K562 (cell line): ENCODE results near the gene KIFAP3. TPM values are rescaled to one million over a fixed set of nuclear protein-coding genes. Genes with fewer than 3 reads are reported as not detected.

Experiments
- ATAC-seq: fragments of 200-7000 bp; cut with Tn5 transposase; 3 replicates; pipeline ENCODE4 v1.9.1; 2020; ENCODE audit warnings: moderate library complexity
- BruUV-seq: library from RNA; stranded (reverse); fragments of 400-500 nt; replicated peaks from 2 replicates; lab custom pipeline; 2021; lab: Mats Ljungman, UMichigan
- CTCF ChIA-PET: fragments of 300-600 bp; formaldehyde crosslinking; extraction: SDS; loops from one replicate; lab custom pipeline; 2021; ENCODE audit warnings: low intra/inter-chr PET ratio; lab: Yijun Ruan, JAX
- POLR2A ChIA-PET: fragments of 300-600, 350-650 bp; sonication (Branson Sonifier 250); formaldehyde crosslinking; extraction: SDS; loops from one replicate; lab custom pipeline; 2021; ENCODE audit warnings: antibody characterized with exemption, inconsistent platforms; lab: Yijun Ruan, JAX
- DNase-seq, 4 experiments: peaks; one replicate each; pipeline versions ENCODE4 v3.0.0 to v3.0.0-alpha.2; 2011 to 2018; ENCODE audit warnings: low spot score in 3 of 4, mixed read lengths in 3 of 4; ENCODE audit errors: extremely low read depth in 1 of 4
- FAIRE-seq: peaks from 2 replicates; lab custom pipeline; 2011; peaks lifted over from hg19 to GRCh38; lab: Jason Lieb, UNC
- H2AFZ ChIP-seq: 2 replicates; pipeline ENCODE4 v1.6.0; 2011; ENCODE audit warnings: low read depth, low read length, control low read depth, inconsistent platforms
- H3K27ac ChIP-seq: fragments of 200-600 bp; 3 replicates; pipeline ENCODE4 v1.8.0; 2011; ENCODE audit warnings: low read depth, mild to moderate bottlenecking, control low read depth, inconsistent platforms, low read length, moderate library complexity, mixed read lengths; ENCODE audit errors: extremely low read depth
- H3K27me3 ChIP-seq, 2 experiments: fragments of 300-600 bp in 1 of 2; 2 replicates in 1 of 2; 3 replicates in 1 of 2; pipeline versions ENCODE4 v1.6.0 to v1.8.0; 2011; ENCODE audit warnings: inconsistent platforms in 2 of 2, low read length in 2 of 2, mild to moderate bottlenecking in 1 of 2, mixed read lengths in 1 of 2, moderate library complexity in 1 of 2; ENCODE audit not compliant: control insufficient read depth in 2 of 2, insufficient read depth in 2 of 2
- H3K36me3 ChIP-seq: fragments of 300-600 bp; 3 replicates; pipeline ENCODE4 v1.8.0; 2011; ENCODE audit warnings: mild to moderate bottlenecking, low read length, inconsistent platforms; ENCODE audit not compliant: control insufficient read depth, insufficient read depth
- H3K4me1 ChIP-seq, 2 experiments: fragments of 200-600 bp in 1 of 2; replicated peaks in 1 of 2; 2 replicates in 1 of 2; 3 replicates in 1 of 2; pipeline versions ENCODE4 v1.5.1 to v1.8.0; 2011; ENCODE audit warnings: inconsistent platforms in 2 of 2, low read length in 2 of 2, mild to moderate bottlenecking in 1 of 2, mixed read lengths in 1 of 2, moderate library complexity in 1 of 2; ENCODE audit not compliant: control insufficient read depth in 2 of 2, insufficient read depth in 2 of 2
- H3K4me2 ChIP-seq: 2 replicates; pipeline ENCODE4 v1.6.1; 2011; ENCODE audit warnings: low read length, control low read depth, inconsistent platforms, mixed read lengths; ENCODE audit not compliant: insufficient read depth
- H3K4me3 ChIP-seq: fragments of 200-600 bp; sonication (generic), shearing (Covaris generic); 2 replicates; pipeline ENCODE4 v1.5.1; 2016; ENCODE audit warnings: control low read depth, inconsistent platforms
- H3K79me2 ChIP-seq: fragments of 200-600 bp; 3 replicates; pipeline ENCODE4 v1.8.0; 2011; ENCODE audit warnings: low read length, inconsistent platforms; ENCODE audit not compliant: control insufficient read depth, insufficient read depth
- H3K9ac ChIP-seq, 2 experiments: 2 replicates each; pipeline versions ENCODE4 v1.6.0 to v1.6.1; 2011; ENCODE audit warnings: low read depth in 2 of 2, low read length in 2 of 2, control low read depth in 1 of 2, inconsistent platforms in 1 of 2, mild to moderate bottlenecking in 1 of 2, mixed read lengths in 1 of 2; ENCODE audit not compliant: insufficient read depth in 1 of 2
- H3K9me1 ChIP-seq: one replicate; pipeline ENCODE4 v1.6.0; 2011; ENCODE audit warnings: inconsistent platforms, mild to moderate bottlenecking, low read length, moderate library complexity; ENCODE audit not compliant: control insufficient read depth, insufficient read depth
- H3K9me3 ChIP-seq: replicated peaks from 2 replicates; pipeline ENCODE4 v1.5.1; 2011; ENCODE audit warnings: low read depth, low read length, inconsistent platforms; ENCODE audit not compliant: control insufficient read depth, insufficient read depth
- H4K20me1 ChIP-seq: replicated peaks from 2 replicates; pipeline ENCODE4 v1.6.1; 2011; ENCODE audit warnings: low read length, inconsistent platforms, mixed read lengths; ENCODE audit not compliant: control insufficient read depth, insufficient read depth
- EP400 ChIP-seq: fragments of 450-650 bp; IDR thresholded peaks from 2 replicates; pipeline ENCODE4 v1.6.1; 2017; ENCODE audit warnings: antibody characterized with exemption, mild to moderate bottlenecking, moderate library complexity
- FOXA1 ChIP-seq: fragments of 450-650 bp; IDR thresholded peaks from 2 replicates; pipeline ENCODE4 v1.6.1; 2016; ENCODE audit warnings: mild to moderate bottlenecking, borderline replicate concordance
- FOXM1 ChIP-seq, 2 experiments: fragments of 450-650 bp in 1 of 2; sonication (generic) in 1 of 2; formaldehyde crosslinking in 1 of 2; IDR thresholded peaks; 2 replicates each; pipeline versions ENCODE4 v1.6.1 to v1.9.0; 2017 to 2022; ENCODE audit warnings: low read depth in 2 of 2, mild to moderate bottlenecking in 2 of 2, missing genetic modification reagents in 1 of 2, moderate library complexity in 1 of 2
- GMEB1 ChIP-seq: fragments of 250-450 bp; sonication (Bioruptor Pico); IDR thresholded peaks from 2 replicates; pipeline ENCODE4 v1.4.0; 2020; ENCODE audit warnings: mild to moderate bottlenecking
- PML ChIP-seq: IDR thresholded peaks from 2 replicates; pipeline ENCODE4 v1.6.1; 2012; ENCODE audit warnings: low read length, inconsistent platforms
- SRSF3 ChIP-seq: fragments of 200-400 bp; formaldehyde crosslinking; IDR thresholded peaks from 2 replicates; pipeline ENCODE4 v1.6.1; 2016; ENCODE audit warnings: mild to moderate bottlenecking, low read length, moderate library complexity; ENCODE audit not compliant: insufficient read depth
- TBP ChIP-seq: optimal IDR thresholded peaks from 2 replicates; pipeline ENCODE3; 2011; ENCODE audit warnings: low read depth, low read length, improper control_type of control experiment
- ZBED1 ChIP-seq: IDR thresholded peaks from 2 replicates; pipeline ENCODE4 v1.6.1; 2014
- in situ Hi-C: fragments of 300-500 bp; cut with MboI; formaldehyde crosslinking; loops from 4 replicates; pipeline ENCODE4 v1.15.0; 2018; ENCODE audit warnings: inconsistent platforms, mixed read lengths
- intact Hi-C: fragments of 100-400 bp; cut with micrococcal nuclease; formaldehyde crosslinking; loops from 2 replicates; pipeline ENCODE4 v1.14.2; 2022
- polyA plus RNA-seq, 8 experiments: library from polyadenylated mRNA; depleted of rRNA in 4 of 8; stranded (reverse) in 5 of 8; unstranded in 3 of 8; fragments of >200 nt; fragmentation: Nextera tagmentation in 2 of 8; fragmentation: Illumina TruSeq in 1 of 8; extraction: Ambion mirVana in 2 of 8; extraction: Trizol in 1 of 8; gene quantifications; 2 replicates each; pipeline versions ENCODE4 v1.2.1 to v1.2.3, GENCODE V29; 2011 to 2014; ENCODE audit warnings: inconsistent platforms in 1 of 8, missing spikeins in 1 of 8
- total RNA-seq, 7 experiments: library from RNA; depleted of rRNA in 6 of 7; stranded (reverse); fragments of >200 nt in 6 of 7; fragmentation: Illumina TruSeq in 2 of 7; extraction: Trizol in 2 of 7; gene quantifications; 2 replicates each; pipeline versions ENCODE4 v1.2.1 to v1.2.3, GENCODE V29; 2011 to 2021; ENCODE audit warnings: low replicate concordance in 1 of 7
- TF ChIP-seq, protein P1 (sequence below): IDR thresholded peaks from 2 replicates; pipeline ENCODE4 v1.6.1; 2011; ENCODE audit not compliant: insufficient read length; ENCODE audit errors: extremely low read depth

The KIFAP3 gene
- total and polyA plus RNA-seq, 9 of the 15 experiments (the other 6 are each of a cell fraction or from before 2014, with no cell fraction given): 8.8 to 17.5 (median 11.8) TPM

DNA sequence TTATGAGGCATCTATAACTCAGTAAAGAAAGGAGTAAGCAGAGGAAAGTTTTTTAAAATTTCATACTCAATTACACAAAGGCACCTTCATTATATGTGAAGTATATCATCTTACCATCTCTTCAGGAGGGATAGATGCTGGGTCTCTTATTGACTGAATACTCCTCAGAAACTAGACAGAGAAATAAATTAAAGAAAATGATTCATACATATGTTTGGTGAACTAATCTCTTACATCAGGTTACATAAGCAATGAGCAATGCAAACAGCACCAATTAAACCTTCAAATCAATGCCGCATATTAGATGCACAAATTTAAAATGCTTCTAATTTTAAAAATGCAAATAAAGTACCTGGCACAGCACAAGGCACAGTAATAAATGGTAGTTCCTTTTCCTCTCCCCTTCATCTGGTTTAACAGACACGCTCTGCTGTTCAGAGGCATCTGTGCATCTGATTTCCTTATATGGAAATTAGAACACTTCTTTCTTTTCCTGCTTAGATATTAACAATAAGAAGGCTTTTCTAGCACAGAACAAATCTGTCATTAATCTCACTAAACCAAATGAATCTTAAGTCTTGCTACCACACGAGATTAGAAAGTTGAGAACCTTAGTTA is 200.8 kb downstream of the KIFAP3 start (continued):
- no peak for TF ChIP-seq ZBED1
- TF ChIP-seq GMEB1 (CRISPR knock-in tag): no peak
- TF ChIP-seq, all 486 proteins: peak for 0

GRCh38 chr1:169872906-169873305 is 201.6 kb downstream of the KIFAP3 start:
- no peaks in the 10 kb centered on the region for H3K4me1 ChIP-seq
- no peak for TF ChIP-seq FOXA1
- TF ChIP-seq EP400: no peak
- TF ChIP-seq FOXM1 (IDR thresholded peaks at IDR 0.05; ENCODE audit: low read depth): no peak
- no peak for TF ChIP-seq FOXM1 (CRISPR knock-in tag; IDR thresholded peaks at IDR 0.05; ENCODE audit: low read depth)
- TF ChIP-seq PML: no peak
- TF ChIP-seq TBP: no peak
- TF ChIP-seq SRSF3: no peak
- TF ChIP-seq, protein P1, sequence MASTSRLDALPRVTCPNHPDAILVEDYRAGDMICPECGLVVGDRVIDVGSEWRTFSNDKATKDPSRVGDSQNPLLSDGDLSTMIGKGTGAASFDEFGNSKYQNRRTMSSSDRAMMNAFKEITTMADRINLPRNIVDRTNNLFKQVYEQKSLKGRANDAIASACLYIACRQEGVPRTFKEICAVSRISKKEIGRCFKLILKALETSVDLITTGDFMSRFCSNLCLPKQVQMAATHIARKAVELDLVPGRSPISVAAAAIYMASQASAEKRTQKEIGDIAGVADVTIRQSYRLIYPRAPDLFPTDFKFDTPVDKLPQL: no peak
- H3K9me1 ChIP-seq: no peaks in the 10 kb centered on the region
- peaks cover 7% of the 10 kb centered on the region; the same call in 1 of the 2 replicates for H3K9me3 ChIP-seq
- in situ Hi-C loops (no loop called here), intact Hi-C loops (no loop called here)
- H3K4me2 ChIP-seq: no peak overlapping the region
- ATAC-seq (no peak), FAIRE-seq (no peak), DNase-seq (no peak)
- H4K20me1 ChIP-seq: no peaks in the 10 kb centered on the region
- no peak overlapping the region for H2AFZ ChIP-seq
- peaks cover 82% of the 10 kb centered on the region for H3K36me3 ChIP-seq
- BruUV-seq: no TSS peak
- no peaks in the 10 kb centered on the region for H3K27me3 ChIP-seq
- H3K4me3 ChIP-seq: no peak overlapping the region
- H3K9ac ChIP-seq: no peak overlapping the region
- no peaks in the 10 kb centered on the region for H3K79me2 ChIP-seq
- CTCF ChIA-PET: no interaction called here
- POLR2A ChIA-PET: interaction anchor here (0.6 kb wide), 1 partner anchor 1204 kb away, joined by 3 read pairs; no protein-coding TSS in a partner anchor
- no peak overlapping the region for H3K27ac ChIP-seq
